ENCODE results near the gene LPAR2.

DNA sequence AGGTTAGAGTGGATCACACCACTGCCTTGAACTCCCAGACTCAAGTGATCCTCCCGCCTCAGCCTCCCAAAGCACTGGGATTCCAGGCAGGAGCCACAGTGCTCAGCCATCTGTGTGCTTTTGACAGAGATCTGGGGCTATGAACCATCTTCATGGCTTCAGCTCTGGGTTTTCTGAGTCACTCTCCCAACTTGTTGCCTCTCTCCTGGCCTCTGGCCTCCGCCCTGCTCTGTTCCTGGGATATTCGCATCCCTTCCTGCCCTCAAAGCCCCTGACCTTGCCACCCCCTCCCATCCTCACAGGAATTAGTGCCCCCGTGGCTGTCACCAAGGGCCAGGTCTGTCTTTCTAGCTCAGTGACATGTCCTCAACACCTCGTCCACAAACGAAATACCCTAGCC is 21.1 kb upstream of the LPAR2 start:
- no peak for TF ChIP-seq POLR2AphosphoS5 (IDR thresholded peaks at IDR 0.05)
- TF ChIP-seq, protein P1, sequence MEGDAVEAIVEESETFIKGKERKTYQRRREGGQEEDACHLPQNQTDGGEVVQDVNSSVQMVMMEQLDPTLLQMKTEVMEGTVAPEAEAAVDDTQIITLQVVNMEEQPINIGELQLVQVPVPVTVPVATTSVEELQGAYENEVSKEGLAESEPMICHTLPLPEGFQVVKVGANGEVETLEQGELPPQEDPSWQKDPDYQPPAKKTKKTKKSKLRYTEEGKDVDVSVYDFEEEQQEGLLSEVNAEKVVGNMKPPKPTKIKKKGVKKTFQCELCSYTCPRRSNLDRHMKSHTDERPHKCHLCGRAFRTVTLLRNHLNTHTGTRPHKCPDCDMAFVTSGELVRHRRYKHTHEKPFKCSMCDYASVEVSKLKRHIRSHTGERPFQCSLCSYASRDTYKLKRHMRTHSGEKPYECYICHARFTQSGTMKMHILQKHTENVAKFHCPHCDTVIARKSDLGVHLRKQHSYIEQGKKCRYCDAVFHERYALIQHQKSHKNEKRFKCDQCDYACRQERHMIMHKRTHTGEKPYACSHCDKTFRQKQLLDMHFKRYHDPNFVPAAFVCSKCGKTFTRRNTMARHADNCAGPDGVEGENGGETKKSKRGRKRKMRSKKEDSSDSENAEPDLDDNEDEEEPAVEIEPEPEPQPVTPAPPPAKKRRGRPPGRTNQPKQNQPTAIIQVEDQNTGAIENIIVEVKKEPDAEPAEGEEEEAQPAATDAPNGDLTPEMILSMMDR (IDR thresholded peaks at IDR 0.05), result no peak
- TF ChIP-seq POLR2A (IDR thresholded peaks at IDR 0.05), result no peak

Measured in gastroesophageal sphincter (tissue), 3 donors.